GM21390 (cell line): ENCODE results near the gene EP400.

ENCODE experiments used
- ATAC-seq: cut with Tn5 transposase; IDR thresholded peaks from one replicate; pipeline ENCODE4 v1.9.1; 2021; ENCODE audit not compliant: unreplicated experiment

The EP400 gene

GRCh38 chr12:132014092-132014914, 64.6 kb downstream of the EP400 start:
- no peak for ATAC-seq

DNA sequence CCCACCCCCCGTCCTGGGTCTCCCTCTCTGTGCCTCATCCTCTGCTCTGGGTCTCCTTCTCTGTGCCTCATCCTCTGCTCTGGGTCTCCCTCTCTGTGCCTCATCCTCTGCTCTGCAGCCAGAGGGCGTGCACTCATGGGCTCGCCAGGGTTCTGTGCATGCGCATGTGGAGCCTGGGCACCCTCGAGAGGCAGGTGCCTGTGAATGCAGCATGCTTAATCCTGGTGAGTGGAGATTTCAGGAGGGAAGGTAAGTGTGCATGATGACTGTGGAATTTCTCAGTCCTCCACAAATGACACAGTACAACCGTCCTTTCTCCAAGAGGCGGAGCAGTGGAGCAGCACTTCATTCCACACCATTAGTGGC, 65.2 kb downstream of the EP400 start:
- ATAC-seq = no peak

GRCh38 chr12:132015686-132016430, 66.1 kb downstream of the EP400 start:
- ATAC-seq = no peak

GRCh38 chr12:132018193-132018916, 68.6 kb downstream of the EP400 start:
- no peak for ATAC-seq

DNA sequence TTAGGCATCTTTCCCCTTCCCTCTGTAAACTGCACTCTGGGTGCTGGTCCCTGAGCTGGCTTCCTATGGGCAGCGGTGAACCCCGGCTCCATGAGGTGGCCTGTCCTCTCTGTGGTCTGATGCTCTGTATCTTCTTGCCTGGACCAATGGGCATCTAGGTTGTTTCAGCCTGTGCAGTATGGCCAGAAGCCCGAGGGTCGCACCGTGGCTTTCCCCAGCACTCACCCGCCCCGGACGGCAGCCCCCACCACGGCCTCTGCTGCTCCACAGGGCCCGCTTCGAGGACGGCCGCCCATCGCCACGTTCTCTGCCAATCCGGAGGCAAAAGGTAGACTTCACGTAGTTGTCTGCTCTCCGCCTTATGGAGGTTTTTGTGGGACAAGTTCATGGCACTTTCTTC, 70.1 kb downstream of the EP400 start:
- ATAC-seq = no peak

DNA sequence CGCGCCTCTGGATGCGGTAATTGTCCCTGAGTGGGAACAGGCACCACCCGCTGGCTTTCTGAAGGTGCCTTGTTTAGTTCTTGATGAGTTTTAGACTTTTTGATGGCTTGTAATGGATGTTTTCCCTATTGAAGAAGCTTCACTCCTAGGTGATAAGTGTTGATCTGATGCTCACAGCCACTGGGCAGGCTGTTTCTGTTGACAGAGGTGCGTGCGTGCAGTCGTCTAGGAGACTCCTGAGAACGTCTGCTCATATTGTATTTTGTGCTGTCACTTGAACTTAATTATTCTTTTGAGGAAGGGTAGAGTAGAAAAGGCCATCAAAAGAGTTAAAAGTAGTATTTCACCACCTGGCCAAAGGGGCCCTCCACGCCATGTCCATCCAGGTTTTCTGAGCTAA, 70.5 kb downstream of the EP400 start:
- no peak for ATAC-seq

GRCh38 chr12:132021031-132021871, 71.5 kb downstream of the EP400 start:
- no peak for ATAC-seq

DNA sequence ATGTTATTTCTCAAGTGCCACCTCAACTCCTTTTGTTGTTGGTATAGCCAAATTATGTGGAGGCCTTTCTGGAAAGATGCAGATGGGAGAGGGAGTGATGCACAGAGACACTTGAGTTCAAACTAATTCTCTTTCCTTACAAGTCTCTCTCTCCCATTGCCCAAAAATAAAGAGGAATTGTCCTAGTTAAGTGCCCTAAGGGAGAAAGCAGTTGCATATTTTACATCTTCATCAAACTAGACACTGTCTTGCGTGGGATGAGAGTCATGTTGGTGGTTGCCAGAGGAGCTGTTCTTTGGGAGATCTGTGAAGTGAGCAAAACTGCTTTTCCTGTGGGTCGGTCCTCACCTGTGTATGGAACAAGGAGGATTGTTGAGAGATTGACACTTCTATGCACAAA, 72.2 kb downstream of the EP400 start:
- no peak for ATAC-seq

- ATAC-seq = no peak
Measured at GRCh38 chr12:132023658-132024057, 73.9 kb downstream of the EP400 start.

- no peak for ATAC-seq
Measured at GRCh38 chr12:132024758-132025157, 75.0 kb downstream of the EP400 start.

DNA sequence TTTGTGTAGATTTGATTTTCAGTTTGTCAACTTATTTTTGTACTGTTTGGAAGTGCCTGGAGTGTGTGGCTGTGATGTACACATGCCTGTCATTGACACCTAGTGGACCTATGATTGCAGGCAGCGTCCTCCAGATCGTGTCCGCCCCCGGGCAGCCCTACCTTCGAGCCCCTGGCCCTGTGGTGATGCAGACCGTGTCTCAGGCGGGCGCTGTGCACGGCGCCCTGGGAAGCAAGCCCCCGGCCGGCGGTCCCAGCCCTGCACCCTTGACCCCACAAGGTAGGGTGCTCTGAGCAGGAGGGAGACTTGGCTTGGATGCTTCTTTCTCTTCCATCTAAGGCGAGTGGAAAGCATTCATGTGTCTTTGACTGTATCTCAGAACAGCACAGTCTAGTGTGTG, 75.8 kb downstream of the EP400 start:
- ATAC-seq = no peak

GRCh38 chr12:132026061-132026795, 76.5 kb downstream of the EP400 start:
- ATAC-seq = no peak

DNA sequence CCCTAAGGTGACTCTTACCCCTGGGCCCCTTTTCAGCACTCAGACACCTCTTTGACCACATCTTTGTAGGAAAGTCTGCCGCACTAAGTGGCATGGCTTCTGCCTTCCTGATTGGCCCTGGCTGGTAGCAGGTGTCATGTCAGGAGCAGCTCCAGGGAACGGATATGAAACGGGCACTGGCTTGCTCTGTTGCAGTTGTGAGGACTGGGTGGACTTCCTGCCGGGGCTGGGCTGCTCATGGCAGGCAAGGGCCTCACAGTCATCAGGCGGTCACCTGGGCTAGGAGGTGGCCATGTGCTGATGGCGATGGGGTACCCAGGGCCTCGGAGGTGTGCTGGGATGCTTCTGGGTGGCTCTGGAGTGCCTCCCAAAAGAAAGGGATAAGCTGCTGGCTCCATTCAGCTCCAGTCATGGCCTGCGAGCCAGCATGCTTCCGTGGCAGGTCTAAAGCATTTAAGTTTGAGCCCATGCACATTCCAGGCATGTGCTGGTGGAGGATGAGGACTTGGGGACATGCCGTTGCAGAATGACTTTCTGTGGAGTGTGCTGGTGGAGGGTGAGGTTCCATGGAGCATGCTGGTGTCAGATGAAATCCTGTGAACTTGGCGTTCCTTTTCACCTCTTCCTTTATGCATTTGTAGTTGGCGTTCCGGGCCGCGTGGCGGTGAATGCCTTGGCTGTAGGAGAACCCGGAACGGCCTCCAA, 77.2 kb downstream of the EP400 start:
- no peak for ATAC-seq

DNA sequence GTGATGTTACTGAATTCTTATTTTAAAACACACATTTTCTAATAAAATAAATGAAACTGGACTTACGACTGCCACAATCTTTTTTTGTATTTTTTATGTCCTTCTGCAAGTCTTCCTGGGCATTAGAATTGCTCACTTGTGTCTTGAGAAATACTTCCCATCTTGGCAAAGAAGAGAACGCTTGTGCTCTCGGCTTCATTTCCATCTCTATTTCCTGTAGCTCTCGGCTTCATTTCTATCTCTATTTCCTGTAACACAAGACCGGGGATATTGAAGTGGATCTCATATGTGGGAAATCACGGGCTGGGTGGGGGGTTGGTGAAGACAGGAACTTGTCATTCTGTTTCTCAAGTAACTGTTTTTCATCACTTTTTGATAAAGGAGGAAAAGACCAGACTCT, 77.9 kb downstream of the EP400 start:
- no peak for ATAC-seq

- no peak for ATAC-seq
Measured at GRCh38 chr12:132028111-132028510, 78.4 kb downstream of the EP400 start.

- no peak for ATAC-seq
Measured at GRCh38 chr12:132029503-132030300, 80.0 kb downstream of the EP400 start.

DNA sequence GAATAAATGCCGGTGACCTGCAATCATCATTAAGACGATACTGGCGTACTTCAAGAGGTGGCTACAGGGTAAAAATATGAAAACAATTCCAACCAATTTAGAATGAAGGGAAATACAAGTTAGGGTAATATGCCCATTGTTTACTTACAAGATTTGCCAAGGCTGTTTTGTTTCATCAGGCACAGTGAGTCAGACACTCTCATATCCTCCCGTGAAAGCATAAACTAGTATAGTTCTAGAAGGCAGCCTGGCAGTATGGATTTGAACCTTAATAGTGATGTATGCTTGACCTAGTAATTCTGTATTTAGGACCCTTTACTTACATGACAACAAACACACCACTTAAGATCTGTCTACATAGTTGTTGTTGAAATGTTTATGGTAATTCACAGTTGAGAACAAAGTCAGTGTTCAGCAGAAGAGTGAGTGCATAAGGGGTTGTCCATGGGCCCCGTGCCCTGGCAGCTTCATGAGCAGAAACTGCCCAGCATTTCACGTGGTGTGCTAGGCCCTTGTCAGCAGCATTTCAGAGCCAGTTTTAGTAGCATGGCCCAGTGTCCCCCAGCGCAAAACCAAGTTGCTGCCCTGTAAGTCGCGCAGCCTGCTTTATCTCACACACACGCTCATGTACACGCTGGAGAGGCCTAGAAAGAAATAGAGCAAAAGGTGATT, 80.8 kb downstream of the EP400 start:
- ATAC-seq = no peak

DNA sequence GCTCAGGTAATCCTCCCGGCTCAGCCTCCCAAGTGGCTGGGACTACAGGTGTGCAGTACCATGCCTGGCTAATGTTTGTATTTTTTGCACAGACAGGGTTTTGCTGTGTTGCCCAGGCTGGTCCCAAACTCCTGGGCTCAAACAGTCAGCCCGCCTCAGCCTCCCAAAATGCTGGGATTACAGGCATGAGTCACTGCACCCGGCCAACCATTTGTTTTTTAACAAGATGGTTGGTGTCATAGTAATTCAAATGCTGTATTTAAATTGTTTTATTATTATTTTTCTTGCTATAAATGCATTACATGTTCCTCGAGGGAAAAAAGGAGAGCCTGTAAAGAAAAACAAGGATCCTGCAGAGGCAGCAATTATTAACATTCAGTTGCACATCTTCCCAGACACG, 83.9 kb downstream of the EP400 start:
- no peak for ATAC-seq
